Breast epithelium (tissue), 4 donors: Measurements from ENCODE around the gene NELL1. TPM values are rescaled to one million over a fixed set of nuclear protein-coding genes. Genes with fewer than 3 reads are reported as not detected.

Experiments
- DNase-seq, 2 donors: peaks; one replicate each; pipeline ENCODE4 v3.0.0-alpha.2; 2019; ENCODE audit warnings: low spot score in 2 of 2
- H3K27ac ChIP-seq, 2 donors: fragments of 200-600 bp; sonication (generic) in 1 of 2; one replicate each; pipeline ENCODE4 v1.5.1; 2016 to 2019; ENCODE audit warnings: mild to moderate bottlenecking in 1 of 2
- H3K27me3 ChIP-seq, 2 donors: fragments of 200-600 bp; sonication (generic) in 1 of 2; one replicate each; pipeline versions ENCODE4 v1.5.1 to v1.6.0; 2017 to 2019; ENCODE audit warnings: control low read depth in 1 of 2, mild to moderate bottlenecking in 1 of 2
- H3K36me3 ChIP-seq: fragments of 200-600 bp; one replicate; pipeline ENCODE4 v1.5.1; 2019
- H3K4me1 ChIP-seq, 2 donors: fragments of 200-600 bp; sonication (generic); one replicate each; pipeline ENCODE4 v1.5.1; 2016 to 2019; ENCODE audit warnings: control low read depth in 1 of 2
- H3K4me3 ChIP-seq, 3 donors: fragments of 200-600 bp; sonication (generic); 1 replicate in 2 of 3; 2 replicates in 1 of 3; pipeline ENCODE4 v1.5.1; 2016 to 2019; ENCODE audit warnings: mild to moderate bottlenecking in 3 of 3, moderate library complexity in 2 of 3
- H3K9me3 ChIP-seq, 2 donors: fragments of 200-600 bp; sonication (generic) in 1 of 2; one replicate each; pipeline ENCODE4 v1.5.1; 2016 to 2019; ENCODE audit warnings: control low read depth in 1 of 2
- POLR2A ChIP-seq: fragments of 450-650 bp; IDR thresholded peaks from one replicate; pipeline ENCODE4 v1.6.1; 2016; ENCODE audit warnings: antibody characterized with exemption, mild to moderate bottlenecking, moderate library complexity
- POLR2AphosphoS5 ChIP-seq, 3 donors: sonication (generic); formaldehyde crosslinking; IDR thresholded peaks; one replicate each; pipeline ENCODE4 v1.6.1; 2017; ENCODE audit warnings: antibody characterized with exemption in 3 of 3
- intact Hi-C: fragments of 100-400 bp; cut with DNase I; formaldehyde crosslinking; loops from one replicate; pipeline ENCODE4 v1.15.1; 2023; ENCODE audit warnings: low total_unique reads
- total RNA-seq, 3 donors: library from RNA; depleted of rRNA; stranded (reverse); fragments of >200 nt; gene quantifications; one replicate each; pipeline ENCODE4 v1.1.0, GENCODE V29; 2016
- TF ChIP-seq, protein P1 (sequence below), 3 donors: fragments of 450-650 bp; IDR thresholded peaks; one replicate each; pipeline ENCODE4 v1.5.1; 2016 to 2017; ENCODE audit warnings: antibody characterized with exemption in 3 of 3, mild to moderate bottlenecking in 3 of 3, moderate library complexity in 3 of 3

Gene NELL1
- total RNA-seq = under 1 TPM in 1 of 3 donors, not detected in 2; 0.15 TPM

DNA sequence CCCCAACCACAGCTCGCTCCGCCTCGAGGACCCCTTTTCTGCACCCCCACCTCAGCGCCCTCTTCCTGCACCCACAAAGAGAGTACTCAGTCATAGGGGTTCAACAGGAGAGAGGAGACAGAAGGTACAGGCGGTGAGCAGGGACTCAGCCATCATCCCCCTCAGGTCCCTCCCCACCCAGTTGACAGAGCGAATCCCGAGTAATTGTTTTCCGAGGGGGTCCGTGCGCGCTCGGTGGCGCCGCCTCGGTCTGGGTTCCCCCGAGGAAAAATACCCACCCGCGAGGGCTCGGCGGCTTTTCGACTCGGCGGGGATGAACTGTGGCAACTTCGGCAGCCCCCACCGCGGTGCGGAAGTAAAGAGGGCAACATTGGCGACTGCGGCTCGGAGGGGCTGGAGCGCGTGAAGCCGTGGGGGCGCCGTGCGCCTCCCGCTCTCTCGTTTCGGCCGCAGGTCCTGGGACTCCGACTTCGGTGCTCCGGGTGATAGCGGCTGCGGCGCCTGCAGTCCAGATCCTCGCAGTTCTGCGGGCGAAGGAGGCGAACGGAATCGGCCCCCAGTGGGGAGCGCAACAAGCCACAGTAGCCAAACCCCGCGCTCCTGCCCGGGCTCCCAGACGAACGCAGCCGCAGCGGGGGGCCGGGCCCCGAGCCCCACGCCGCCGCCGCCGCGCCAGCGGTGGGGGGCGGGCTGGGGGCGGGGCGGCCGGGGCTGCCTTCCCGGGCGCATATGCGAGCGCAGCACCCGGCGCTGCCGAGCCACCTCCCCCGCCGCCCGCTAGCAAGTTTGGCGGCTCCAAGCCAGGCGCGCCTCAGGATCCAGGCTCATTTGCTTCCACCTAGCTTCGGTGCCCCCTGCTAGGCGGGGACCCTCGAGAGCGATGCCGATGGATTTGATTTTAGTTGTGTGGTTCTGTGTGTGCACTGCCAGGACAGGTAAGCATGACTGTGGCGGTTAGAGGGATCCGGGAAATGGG, at the start of gene NELL1:
NELL1 (plus strand) TSS at position 743 of the 976 bp plus-strand sequence.
- H3K27me3 ChIP-seq = peaks cover 0 to 60% of the 10 kb centered on the region in 2 donors
- no peak within 1 kb of the TSS for H3K27ac ChIP-seq
- H3K9me3 ChIP-seq = peaks cover 0 to 6% of the 10 kb centered on the region in 2 donors
- H3K36me3 ChIP-seq = no peaks in the 10 kb centered on the region
- TF ChIP-seq POLR2AphosphoS5 (IDR thresholded peaks at IDR 0.05) (no peak), POLR2A (no peak)
- TF ChIP-seq, protein P1, sequence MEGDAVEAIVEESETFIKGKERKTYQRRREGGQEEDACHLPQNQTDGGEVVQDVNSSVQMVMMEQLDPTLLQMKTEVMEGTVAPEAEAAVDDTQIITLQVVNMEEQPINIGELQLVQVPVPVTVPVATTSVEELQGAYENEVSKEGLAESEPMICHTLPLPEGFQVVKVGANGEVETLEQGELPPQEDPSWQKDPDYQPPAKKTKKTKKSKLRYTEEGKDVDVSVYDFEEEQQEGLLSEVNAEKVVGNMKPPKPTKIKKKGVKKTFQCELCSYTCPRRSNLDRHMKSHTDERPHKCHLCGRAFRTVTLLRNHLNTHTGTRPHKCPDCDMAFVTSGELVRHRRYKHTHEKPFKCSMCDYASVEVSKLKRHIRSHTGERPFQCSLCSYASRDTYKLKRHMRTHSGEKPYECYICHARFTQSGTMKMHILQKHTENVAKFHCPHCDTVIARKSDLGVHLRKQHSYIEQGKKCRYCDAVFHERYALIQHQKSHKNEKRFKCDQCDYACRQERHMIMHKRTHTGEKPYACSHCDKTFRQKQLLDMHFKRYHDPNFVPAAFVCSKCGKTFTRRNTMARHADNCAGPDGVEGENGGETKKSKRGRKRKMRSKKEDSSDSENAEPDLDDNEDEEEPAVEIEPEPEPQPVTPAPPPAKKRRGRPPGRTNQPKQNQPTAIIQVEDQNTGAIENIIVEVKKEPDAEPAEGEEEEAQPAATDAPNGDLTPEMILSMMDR (IDR thresholded peaks at IDR 0.05) = no peak
- intact Hi-C loops = no loop called here
- DNase-seq = no peak
- H3K4me1 ChIP-seq = no peaks in the 10 kb centered on the region
- peak within 1 kb of the TSS in 2 of 3 donors; percentile 35 to 55 for H3K4me3 ChIP-seq

DNA sequence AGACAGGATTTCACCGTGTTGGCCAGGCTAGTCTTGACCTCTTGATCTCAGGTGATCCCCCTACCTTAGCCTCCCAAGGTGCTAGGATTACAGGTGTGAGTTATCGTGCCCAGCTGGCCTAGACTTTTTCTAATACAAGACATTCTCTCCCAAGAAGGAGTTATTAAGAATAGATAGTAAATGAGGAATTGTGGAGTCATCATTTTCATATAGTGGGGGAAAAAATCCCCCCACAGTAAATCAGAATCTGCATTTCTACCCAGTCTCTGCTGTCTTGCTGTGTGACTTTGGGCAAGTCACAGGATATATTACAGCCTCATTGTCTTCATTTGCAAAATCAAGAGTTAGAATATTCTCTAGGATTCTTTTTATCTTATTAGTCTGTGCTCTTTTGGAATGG, 48.4 kb upstream of the NELL1 start:
- Histone ChIP-seq H3K9me3 (no peaks in the 10 kb centered on the region), H3K27me3 (no peaks in the 10 kb centered on the region), H3K36me3 (no peaks in the 10 kb centered on the region), H3K4me1 (no peaks in the 10 kb centered on the region), H3K27ac (no peak overlapping the region), H3K4me3 (no peak overlapping the region)
- DNase-seq = no peak
- TF ChIP-seq POLR2A (no peak), POLR2AphosphoS5 (IDR thresholded peaks at IDR 0.05) (no peak)
- TF ChIP-seq, protein P1 (IDR thresholded peaks at IDR 0.05) = no peak
- intact Hi-C loops = no loop called here

DNA sequence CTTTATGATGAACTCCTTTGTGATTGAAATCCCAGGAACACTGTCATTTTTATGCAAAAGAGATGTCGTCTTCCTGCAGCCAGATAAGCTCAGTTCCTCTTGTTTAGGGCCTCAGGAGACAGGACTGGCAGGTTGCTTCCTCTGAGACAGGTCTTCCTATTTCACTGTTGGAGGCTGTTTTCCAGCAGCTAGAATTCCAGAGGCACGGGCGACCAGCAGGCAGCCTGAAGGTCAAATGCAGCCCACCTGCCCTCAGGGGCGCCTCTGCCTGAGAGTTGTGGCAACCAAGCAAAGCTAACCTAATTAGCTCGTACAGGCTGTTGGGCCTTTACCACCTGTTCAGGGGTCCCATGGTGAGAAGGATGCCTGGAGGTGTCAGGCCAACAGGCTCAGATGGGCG, 47.7 kb upstream of the NELL1 start:
- intact Hi-C loops = no loop called here
- H3K27me3 ChIP-seq = no peaks in the 10 kb centered on the region
- H3K9me3 ChIP-seq = no peaks in the 10 kb centered on the region
- TF ChIP-seq, protein P1 (IDR thresholded peaks at IDR 0.05) = no peak
- TF ChIP-seq POLR2AphosphoS5 (IDR thresholded peaks at IDR 0.05) = no peak
- no peak for TF ChIP-seq POLR2A
- no peak overlapping the region for H3K4me3 ChIP-seq
- DNase-seq = no peak
- H3K36me3 ChIP-seq = no peaks in the 10 kb centered on the region
- H3K27ac ChIP-seq = no peak overlapping the region
- no peaks in the 10 kb centered on the region for H3K4me1 ChIP-seq

DNA sequence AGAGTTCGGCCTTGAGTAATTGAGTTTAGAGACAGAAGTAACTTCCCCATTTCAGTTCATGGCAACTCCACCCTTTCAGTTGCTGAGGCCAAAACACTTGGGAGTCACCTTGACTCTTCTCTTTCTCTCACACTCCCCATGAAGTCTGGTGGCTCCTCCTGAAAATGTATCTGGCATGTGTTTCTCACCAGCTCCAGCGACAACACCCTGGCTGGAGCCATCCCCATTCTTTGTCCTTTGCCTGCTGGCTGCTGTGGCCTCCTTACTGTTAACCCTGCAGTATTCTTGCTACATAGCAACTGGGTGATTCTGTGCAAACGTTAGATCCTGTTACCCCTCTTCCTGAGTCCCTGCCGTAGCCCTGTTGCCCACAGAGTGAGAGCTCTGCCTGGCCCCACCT, 46.1 kb upstream of the NELL1 start:
- Histone ChIP-seq H3K4me3 (no peak overlapping the region), H3K27me3 (no peaks in the 10 kb centered on the region), H3K36me3 (no peaks in the 10 kb centered on the region), H3K4me1 (no peaks in the 10 kb centered on the region), H3K27ac (no peak overlapping the region), H3K9me3 (no peaks in the 10 kb centered on the region)
- DNase-seq = no peak
- TF ChIP-seq, protein P1 (IDR thresholded peaks at IDR 0.05) = no peak
- no peak for TF ChIP-seq POLR2AphosphoS5 (IDR thresholded peaks at IDR 0.05)
- no peak for TF ChIP-seq POLR2A
- intact Hi-C loops = no loop called here

DNA sequence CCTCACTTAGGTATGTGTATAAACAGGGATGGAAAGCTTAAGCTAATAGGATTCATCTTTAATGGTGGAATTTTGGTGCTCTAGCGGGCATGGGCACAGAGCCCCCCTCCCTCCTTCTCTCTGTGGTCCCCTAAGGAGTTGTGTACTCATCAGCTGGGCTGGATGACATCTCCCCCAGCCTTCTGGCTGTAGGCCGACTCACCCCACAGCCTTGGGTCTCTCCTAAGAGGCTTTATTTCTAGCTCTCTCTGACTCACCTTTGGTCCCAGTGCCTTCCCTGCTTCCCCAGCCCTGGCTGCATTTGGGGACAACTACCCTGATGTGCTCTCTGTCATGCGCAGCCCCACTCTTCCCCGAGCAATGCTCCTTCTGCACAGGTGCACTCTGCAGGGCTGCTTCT, 43.1 kb upstream of the NELL1 start:
- no peak for DNase-seq
- Histone ChIP-seq H3K9me3 (peaks cover 0 to 3% of the 10 kb centered on the region in 2 donors), H3K4me1 (no peaks in the 10 kb centered on the region), H3K36me3 (no peaks in the 10 kb centered on the region), H3K27me3 (no peaks in the 10 kb centered on the region), H3K4me3 (no peak overlapping the region), H3K27ac (no peak overlapping the region)
- no peak for TF ChIP-seq POLR2A
- TF ChIP-seq POLR2AphosphoS5 (IDR thresholded peaks at IDR 0.05) = no peak
- intact Hi-C loops = no loop called here
